Right kidney (tissue), 1 donor: ENCODE data around the gene TSC1.

Experiments
- DNase-seq: peaks from one replicate; pipeline ENCODE4 v3.0.0-alpha.2; 2016

TSC1 gene

DNA sequence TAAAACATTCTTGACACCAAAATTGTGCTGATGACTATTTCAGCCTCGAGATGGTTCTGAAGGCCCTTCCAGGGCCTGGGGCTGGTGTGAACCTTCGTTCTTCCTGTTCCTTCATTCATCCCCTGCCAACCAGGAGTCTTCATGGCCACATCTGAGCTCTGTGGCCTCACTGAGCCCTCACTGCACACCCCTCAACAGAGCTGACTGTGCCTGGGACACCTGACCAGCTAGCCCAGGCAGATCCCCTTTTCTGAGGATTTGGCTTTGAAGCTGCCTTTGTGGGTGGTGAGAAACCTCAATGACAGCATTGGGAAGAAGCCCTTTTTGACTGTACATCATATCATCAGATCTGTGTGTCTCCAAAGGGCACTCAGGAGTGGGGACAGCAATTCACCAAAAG is 80.1 kb downstream of the TSC1 start:
- no peak for DNase-seq

DNA sequence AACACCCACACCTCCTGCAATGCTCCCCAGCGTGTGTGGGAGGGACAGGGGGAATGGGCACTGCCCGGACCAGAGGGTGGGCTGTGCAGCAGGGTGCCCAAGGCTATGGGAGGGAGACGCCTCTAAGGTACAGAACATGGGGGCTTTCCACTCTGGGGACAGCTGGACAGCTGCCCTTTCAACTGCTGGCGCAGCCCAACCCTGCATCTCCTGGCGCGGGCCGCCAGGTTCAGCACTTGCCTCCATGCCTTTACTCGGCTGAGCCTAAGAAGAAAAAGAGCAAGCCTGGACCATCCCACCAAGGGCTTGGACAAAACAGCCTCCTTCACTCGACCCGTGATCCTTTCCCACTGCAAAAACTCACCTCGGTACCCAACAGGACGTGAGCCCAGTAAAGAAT is 81.3 kb downstream of the TSC1 start:
- DNase-seq, result no peak

DNA sequence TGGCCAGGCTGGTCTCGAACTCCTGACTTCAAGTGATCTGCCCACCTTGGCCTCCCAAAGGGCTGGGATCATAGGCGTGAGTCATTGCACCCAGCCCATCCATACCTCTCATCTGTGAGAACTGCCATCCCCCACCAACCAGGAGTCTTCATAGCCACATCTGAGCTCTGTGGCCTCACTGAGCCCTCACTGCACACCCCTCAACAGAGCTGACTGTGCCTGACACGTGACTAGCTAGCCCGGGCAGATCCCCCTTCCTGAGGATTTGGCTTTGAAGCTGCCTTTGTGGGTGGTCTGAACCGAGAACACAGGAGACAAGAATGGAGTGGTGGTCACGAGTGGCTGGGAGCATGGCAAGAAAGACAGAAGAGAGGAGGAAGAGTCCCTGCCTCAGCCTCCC is 81.9 kb downstream of the TSC1 start:
- DNase-seq, result no peak

DNA sequence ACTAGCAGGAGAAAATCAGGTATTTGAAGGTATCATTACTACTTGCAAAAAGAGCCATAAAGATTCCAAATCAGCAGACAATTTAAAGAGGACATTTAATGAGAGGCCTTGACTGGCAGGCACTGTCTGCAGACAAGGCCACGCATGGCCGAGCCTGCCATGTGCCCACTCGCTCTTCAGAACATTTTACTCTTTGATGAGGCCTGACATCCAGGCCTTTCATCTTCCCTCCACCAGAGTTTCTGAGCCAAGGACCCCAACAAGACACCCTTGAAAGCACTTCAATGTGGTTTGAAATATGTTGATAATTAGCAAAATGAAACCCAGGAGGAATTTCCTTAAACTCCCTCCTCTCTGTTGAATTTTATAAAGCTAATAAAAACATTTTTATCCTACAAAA is 82.8 kb downstream of the TSC1 start:
- no peak for DNase-seq

DNA sequence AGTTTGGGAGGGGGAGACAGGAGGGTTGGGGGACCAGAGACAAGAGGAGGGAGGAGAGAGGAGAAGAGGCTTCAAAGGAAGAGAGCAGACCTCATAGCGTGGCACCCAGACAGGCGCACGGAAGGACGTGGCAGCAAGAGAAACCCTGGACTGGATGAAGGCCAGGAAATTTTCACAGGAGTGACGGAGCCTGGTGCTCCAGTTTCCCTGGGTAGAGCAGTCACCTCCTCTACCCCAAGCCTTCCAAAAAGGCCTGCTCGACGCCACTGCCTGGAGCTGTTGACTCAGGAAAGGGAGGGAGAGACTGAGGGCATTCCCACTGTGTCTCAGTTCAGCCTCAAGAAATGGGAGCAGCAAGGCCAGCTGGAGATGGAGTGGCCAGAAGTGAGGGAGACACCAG is 85.7 kb downstream of the TSC1 start:
- DNase-seq, result no peak

DNA sequence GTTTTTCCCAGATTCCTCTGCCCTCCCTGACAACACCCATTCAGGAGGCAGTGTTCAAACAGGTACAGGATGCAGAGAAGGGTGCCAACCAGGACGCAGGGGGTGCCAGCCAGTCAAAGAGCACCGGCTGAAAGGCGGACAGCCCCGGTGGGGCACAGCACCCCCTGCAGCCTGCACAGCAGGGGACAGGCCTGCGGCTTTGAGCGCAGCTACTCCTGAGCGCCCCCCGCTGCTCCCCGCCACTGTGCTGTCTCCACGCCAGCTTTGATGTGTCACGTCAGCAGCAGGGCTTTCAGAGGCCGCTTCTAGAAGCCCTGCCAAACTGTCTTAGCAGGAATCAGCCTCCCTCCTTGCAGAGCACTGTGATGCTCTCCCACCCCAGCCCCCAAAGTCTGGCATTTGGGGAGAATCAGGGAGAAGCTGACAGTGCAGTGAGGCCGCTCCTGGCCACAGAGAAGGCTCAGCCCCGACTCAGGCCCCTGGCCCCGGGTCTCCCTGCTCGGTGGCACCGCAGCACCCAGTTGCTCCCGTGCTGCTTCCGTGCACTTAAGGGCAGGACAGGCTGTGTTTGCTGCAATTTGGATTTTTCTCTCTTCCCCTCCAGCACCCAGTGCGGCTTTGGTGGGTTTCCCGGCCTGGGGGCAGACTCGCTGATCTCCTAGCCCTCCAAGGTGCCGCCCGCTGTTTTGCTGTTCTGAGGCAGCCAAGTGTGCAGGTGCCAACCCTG is 86.6 kb downstream of the TSC1 start:
- DNase-seq, result no peak

- DNase-seq, result no peak
These were observed 87.4 kb downstream of the TSC1 start for GRCh38 chr9:132857031-132857430.

DNA sequence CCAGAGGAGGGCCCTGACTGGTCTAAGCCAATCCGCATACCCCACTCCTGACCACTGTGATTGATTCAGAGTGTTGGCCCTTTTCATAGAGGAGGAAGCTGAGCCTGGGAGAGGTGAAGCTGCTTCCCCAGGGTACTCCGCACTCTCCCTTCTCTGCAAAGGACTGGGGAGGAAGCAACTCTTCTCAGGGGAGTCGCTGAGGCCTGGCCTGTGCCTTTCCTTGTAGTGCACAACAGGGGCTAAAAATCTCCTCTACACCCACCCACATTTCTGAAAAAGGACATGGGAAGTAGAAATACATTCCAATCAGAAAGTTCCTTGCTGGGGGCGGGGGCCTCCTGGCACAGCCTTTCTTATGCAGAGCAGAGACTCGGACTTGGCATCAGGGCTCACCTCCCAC is 88.5 kb downstream of the TSC1 start:
- no peak for DNase-seq

DNA sequence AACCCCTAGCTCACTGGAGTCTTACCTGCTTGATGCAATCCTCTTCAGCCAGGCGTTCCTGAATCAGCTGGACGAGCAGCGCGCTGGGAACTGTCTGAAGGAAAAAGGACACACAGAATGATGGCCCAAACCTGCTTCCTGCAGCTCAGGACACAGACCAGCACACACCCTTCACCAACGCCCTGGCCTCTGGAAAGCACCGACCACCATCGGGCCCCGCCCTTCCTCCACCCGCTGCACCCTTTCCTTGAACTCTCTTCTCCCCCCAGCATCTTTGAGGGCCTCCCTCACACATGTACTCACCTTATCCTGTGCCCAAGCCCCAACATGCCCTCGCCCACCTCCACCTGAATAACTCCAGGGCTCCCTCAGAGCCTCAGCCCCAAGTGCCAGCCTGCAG is 89.6 kb downstream of the TSC1 start:
- DNase-seq, result no peak

GRCh38 chr9:132853482-132853881 is 90.9 kb downstream of the TSC1 start:
- DNase-seq, result no peak

DNA sequence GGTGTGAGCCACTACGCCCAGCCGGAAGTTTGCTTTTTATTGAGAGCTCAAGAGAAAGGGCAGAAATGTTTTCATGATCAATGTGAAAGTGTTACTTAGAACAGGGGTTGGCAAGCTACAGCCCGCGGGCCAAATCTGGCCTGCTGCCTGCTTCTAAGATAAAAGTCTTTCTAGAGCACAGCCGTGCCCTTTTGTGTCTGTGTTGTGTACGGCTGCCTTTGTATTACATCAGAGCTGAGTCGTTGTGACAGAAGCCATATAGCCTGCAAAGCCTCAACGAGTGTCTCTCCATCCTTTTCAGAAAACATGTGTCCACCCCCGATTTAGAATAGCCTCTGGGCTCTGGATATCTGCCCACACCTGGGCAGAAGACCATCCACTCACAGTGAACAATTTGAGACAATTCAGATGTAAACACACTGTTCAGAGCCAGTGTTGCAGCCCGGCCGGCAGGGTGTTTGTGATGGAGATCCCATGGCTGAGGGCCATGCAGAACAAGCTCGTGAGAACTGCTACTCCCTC is 95.2 kb downstream of the TSC1 start:
- DNase-seq, result no peak

DNA sequence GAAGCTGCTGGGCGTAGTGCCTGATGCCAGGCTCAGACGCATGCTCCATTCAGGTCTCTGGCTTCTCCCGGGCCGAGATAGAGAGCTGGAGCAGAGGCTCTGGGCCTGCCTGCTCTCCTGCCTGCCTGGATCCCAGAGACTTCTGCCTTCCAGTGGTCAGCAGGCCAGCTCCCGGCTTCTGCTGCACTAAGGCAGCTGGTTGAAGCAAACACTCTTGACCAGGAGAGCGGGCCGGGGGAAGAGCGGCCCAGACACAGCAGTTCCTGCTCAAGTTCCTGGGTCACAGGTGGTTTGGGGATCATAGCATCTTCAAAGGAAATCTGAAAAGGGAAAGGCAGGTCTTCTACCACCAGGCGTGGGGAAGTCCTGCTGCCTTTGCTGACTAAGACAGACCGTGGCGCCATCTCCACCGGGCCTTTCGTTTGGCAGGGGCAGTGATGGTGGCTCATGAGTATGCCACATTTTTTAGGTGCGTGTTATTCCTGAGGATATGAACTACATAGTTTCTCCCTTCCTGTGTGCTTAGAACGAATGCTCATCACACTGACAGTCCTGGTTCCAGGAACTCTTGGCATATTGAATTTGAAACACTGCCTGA is 97.4 kb downstream of the TSC1 start:
- DNase-seq, result no peak

- DNase-seq, result no peak
These were observed 98.1 kb downstream of the TSC1 start for GRCh38 chr9:132846109-132846917.

- no peak for DNase-seq
These were observed 102.0 kb downstream of the TSC1 start for GRCh38 chr9:132842124-132843044.
